ENCODE results near the gene ETS1. TPM values are rescaled to one million over a fixed set of nuclear protein-coding genes. Genes with fewer than 3 reads are reported as not detected.

ETS1 gene
- total RNA-seq, 2 donors from 2014 or later, result 15.2 to 30.0 TPM

DNA sequence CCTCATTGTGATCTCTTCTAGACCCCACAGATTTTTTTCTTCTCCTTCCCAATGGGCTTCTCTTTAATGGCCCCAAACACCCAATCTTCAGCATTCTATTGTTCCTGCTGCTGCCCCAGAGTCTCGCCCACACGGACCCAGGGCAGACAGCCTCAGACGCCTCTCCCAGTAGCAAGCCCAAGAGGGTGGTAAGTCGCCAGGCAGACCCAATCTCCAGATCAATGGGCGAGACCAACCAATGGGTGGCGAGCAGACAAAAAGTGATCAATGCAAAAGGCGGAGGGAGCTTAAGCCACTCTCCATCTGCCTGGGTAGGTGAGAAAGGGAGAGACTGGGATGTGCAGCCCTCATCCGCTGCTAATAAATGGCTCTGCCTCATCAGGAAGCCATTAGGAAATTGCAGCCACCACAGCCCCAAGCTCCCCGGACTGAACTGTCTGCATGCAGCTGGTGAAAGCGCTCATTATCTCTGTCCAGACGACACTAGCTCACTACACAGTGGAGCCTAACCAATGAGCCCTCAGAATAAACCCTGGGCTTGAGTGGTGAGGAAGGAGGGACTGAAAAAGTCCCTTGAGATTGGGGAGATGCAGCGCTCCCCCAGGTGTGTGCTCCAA lies 81.8 kb downstream of the ETS1 start:
- Histone ChIP-seq H3K36me3 (no peaks in the 10 kb centered on the region), H3K4me3 (no peak overlapping the region), H3K27ac (no peak overlapping the region), H3K9me3 (no peaks in the 10 kb centered on the region), H3K4me1 (replicated peaks) (no peaks in the 10 kb centered on the region), H3K27me3 (replicated peaks; ENCODE audit: insufficient read depth) (no peaks in the 10 kb centered on the region)
- TF ChIP-seq, protein P1, sequence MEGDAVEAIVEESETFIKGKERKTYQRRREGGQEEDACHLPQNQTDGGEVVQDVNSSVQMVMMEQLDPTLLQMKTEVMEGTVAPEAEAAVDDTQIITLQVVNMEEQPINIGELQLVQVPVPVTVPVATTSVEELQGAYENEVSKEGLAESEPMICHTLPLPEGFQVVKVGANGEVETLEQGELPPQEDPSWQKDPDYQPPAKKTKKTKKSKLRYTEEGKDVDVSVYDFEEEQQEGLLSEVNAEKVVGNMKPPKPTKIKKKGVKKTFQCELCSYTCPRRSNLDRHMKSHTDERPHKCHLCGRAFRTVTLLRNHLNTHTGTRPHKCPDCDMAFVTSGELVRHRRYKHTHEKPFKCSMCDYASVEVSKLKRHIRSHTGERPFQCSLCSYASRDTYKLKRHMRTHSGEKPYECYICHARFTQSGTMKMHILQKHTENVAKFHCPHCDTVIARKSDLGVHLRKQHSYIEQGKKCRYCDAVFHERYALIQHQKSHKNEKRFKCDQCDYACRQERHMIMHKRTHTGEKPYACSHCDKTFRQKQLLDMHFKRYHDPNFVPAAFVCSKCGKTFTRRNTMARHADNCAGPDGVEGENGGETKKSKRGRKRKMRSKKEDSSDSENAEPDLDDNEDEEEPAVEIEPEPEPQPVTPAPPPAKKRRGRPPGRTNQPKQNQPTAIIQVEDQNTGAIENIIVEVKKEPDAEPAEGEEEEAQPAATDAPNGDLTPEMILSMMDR (IDR thresholded peaks at IDR 0.05), result no peak
- TF ChIP-seq POLR2A (IDR thresholded peaks at IDR 0.05), result no peak
- TF ChIP-seq POLR2AphosphoS5 (IDR thresholded peaks at IDR 0.05), result no peak
- 90% methylated on average over 12 of the region's 12 CpGs for WGBS
- intact Hi-C loops (cut with DNase I), result no loop called here
- DNase-seq (ENCODE audit: low spot score), result no peak

DNA sequence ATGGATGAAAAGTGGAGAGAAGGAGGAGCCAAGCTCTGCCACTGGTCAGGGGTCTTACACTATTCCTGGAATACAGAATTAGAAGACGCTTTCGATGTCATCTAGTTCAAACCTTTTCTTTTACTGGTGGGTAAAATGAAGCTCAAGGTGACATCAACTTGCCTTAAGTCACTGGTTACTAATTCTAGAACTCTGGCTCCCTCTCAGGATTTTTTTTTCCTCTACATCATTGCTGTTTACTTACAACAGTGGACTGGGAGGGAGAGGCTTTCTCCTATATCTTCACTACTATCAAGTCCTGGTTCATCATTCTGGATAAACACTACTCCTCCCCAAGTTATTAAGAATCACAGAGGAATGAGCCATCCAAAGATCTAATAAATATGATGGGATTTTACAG lies 82.9 kb downstream of the ETS1 start:
- H3K4me1 ChIP-seq (replicated peaks), result no peaks in the 10 kb centered on the region
- no peaks in the 10 kb centered on the region for H3K9me3 ChIP-seq
- H3K36me3 ChIP-seq, result no peaks in the 10 kb centered on the region
- no peak for DNase-seq (ENCODE audit: low spot score)
- no peak overlapping the region for H3K4me3 ChIP-seq
- 79% methylated on average over 2 of the region's 2 CpGs for WGBS
- TF ChIP-seq POLR2A (IDR thresholded peaks at IDR 0.05), result no peak
- TF ChIP-seq, protein P1 (IDR thresholded peaks at IDR 0.05), result no peak
- TF ChIP-seq POLR2AphosphoS5 (IDR thresholded peaks at IDR 0.05), result no peak
- H3K27me3 ChIP-seq (replicated peaks; ENCODE audit: insufficient read depth), result no peaks in the 10 kb centered on the region
- H3K27ac ChIP-seq, result no peak overlapping the region
- intact Hi-C loops (cut with DNase I), result no loop called here

DNA sequence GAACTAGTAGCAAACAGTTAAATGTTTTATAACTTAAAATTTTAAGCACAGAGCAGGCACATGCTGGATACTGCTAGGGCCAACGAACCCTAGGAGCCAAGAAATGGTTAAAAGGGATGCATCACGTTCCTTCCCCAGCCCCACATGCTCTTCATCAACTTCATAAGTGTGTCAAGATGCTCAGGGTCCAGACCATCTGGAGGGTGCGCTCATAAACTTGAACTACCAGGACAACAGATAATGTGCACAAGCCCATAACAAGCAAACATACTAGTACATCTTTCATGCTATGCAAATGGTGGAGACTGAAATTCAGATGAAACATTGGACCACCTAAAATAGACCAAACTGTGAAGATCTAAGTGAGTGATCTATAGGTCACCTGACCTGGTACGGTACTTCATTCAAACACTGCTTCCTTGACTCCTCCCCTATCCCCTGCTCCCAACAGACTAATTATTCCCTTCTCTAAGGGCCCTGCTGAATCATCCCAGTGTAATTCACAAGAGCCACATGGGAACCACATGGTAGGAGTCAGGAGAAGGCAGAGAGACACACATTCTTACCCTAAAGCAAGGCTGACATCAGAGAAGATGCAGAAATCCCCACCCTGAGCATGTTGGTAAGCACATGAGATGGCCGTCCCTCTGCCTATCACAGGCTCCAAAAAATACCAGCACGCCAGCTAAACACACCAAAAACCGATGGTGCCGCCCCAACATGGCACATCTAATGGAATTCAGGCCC lies 83.9 kb downstream of the ETS1 start:
- H3K4me3 ChIP-seq, result no peak overlapping the region
- TF ChIP-seq POLR2A (IDR thresholded peaks at IDR 0.05) (no peak), POLR2AphosphoS5 (IDR thresholded peaks at IDR 0.05) (no peak)
- TF ChIP-seq, protein P1 (IDR thresholded peaks at IDR 0.05), result no peak
- intact Hi-C loops (cut with DNase I), result no loop called here
- H3K27me3 ChIP-seq (replicated peaks; ENCODE audit: insufficient read depth), result no peaks in the 10 kb centered on the region
- H3K36me3 ChIP-seq, result no peaks in the 10 kb centered on the region
- no peaks in the 10 kb centered on the region for H3K9me3 ChIP-seq
- H3K4me1 ChIP-seq (replicated peaks), result no peaks in the 10 kb centered on the region
- H3K27ac ChIP-seq, result no peak overlapping the region
- DNase-seq (ENCODE audit: low spot score), result no peak
- WGBS, result 79% methylated on average over 8 of the region's 8 CpGs

DNA sequence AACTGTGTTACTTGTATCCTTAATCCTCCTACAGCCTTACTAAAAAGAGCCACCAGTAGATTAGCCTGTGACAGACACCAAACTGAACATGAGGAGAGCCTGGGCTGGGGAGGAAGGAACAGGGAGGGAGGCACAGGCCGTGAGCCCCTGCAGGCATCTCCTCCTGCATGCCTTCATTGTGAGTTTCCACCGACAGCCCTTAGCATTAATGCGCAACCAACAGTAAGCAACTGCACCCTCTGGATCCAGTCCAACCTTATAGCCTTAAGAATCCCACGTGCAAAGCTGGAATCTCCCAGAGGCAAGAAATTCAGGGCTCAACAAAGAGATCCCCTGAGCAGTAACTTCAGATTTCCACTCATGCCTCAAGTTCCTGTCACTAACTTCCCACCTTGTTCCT lies 84.6 kb downstream of the ETS1 start:
- no peaks in the 10 kb centered on the region for H3K36me3 ChIP-seq
- no peak overlapping the region for H3K4me3 ChIP-seq
- H3K27me3 ChIP-seq (replicated peaks; ENCODE audit: insufficient read depth), result no peaks in the 10 kb centered on the region
- intact Hi-C loops (cut with DNase I), result no loop called here
- H3K4me1 ChIP-seq (replicated peaks), result no peaks in the 10 kb centered on the region
- DNase-seq (ENCODE audit: low spot score), result no peak
- TF ChIP-seq POLR2A (IDR thresholded peaks at IDR 0.05) (no peak), POLR2AphosphoS5 (IDR thresholded peaks at IDR 0.05) (no peak)
- TF ChIP-seq, protein P1 (IDR thresholded peaks at IDR 0.05), result no peak
- WGBS, result 57% methylated on average over 4 of the region's 4 CpGs
- no peaks in the 10 kb centered on the region for H3K9me3 ChIP-seq
- H3K27ac ChIP-seq, result no peak overlapping the region

All from prostate gland (tissue), 2 donors.